GM19023 (cell line): ENCODE results near the gene PKNOX2.
A peak's percentile ranks its signal among the peaks of the same experiment; 100 is the strongest.

ENCODE experiments used
- ATAC-seq: cut with Tn5 transposase; IDR thresholded peaks from one replicate; pipeline ENCODE4 v1.9.1; 2021; ENCODE audit warnings: mild to moderate bottlenecking, moderate library complexity; ENCODE audit not compliant: unreplicated experiment

PKNOX2 gene

GRCh38 chr11:125164422-125165110 is at the start of gene PKNOX2:
Gene PKNOX2 (plus strand): TSS chr11:125164751. CDS start chr11:125351306, 186,555 bp downstream.
- ATAC-seq, result peak; percentile 55

DNA sequence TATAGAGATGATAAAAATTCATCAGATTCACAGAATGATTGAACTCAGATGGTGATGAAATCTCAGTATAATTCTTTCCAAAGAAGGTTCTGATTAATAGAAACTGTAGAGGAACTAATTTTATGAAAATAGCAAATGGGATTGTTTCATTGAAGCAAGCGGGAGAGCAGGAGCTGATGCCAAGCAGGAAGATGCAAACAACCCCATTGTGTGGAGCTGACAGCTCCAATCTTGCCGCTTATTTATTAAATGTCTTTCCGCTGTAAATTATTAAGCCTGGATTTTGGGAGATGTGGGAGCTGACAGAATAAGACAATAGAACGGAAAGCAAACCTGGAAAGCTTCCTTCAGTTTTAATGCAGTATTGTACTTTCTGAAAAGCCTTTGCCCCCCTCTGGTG is 47.1 kb upstream of the PKNOX2 start:
- no peak for ATAC-seq

GRCh38 chr11:125123194-125123946 is 41.2 kb upstream of the PKNOX2 start:
- no peak for ATAC-seq

- ATAC-seq, result no peak
Observed at GRCh38 chr11:125123947-125124617, 40.5 kb upstream of the PKNOX2 start.

DNA sequence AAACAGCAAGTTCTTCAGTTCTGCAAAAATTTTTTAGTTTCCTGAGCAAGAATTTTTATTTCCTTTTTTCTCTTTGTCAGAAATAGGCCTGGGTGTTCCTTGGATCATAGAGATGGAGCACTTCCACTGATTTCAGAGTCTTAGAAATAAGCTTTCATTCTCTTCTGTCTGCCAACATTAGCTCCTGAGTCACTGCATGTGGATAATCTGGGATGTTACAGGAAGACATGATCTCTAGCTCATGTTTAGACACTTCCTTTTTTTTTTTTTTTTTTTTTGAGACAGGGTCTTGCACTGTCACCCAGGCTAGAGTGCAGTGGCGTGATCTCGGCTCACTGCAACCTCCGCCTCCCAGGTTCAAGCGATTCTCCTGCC is 39.9 kb upstream of the PKNOX2 start:
- no peak for ATAC-seq

- ATAC-seq, result no peak
Observed at GRCh38 chr11:125128450-125128849, 36.1 kb upstream of the PKNOX2 start.

GRCh38 chr11:125129316-125129993 is 35.1 kb upstream of the PKNOX2 start:
- ATAC-seq, result no peak

GRCh38 chr11:125132071-125132470 is 32.5 kb upstream of the PKNOX2 start:
- no peak for ATAC-seq

DNA sequence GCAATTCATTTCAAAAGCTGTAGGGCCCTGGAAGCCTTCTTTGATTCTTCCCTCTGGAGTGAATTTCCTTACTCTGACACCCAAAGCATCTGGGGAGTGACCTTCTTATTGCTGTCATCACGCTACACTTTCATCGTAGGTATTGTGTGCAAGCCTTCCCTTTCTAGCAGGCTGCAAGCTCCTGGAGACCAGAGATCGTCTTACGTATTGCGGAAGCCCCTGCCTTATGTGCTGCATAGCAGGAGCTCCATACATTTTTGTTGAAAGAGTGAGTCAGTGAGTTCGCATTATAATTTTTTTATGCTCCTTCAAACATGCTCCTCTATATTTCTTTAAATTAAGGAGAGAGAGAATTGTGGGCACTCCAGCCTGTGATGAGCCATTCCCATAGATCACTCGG is 32.0 kb upstream of the PKNOX2 start:
- ATAC-seq, result no peak

DNA sequence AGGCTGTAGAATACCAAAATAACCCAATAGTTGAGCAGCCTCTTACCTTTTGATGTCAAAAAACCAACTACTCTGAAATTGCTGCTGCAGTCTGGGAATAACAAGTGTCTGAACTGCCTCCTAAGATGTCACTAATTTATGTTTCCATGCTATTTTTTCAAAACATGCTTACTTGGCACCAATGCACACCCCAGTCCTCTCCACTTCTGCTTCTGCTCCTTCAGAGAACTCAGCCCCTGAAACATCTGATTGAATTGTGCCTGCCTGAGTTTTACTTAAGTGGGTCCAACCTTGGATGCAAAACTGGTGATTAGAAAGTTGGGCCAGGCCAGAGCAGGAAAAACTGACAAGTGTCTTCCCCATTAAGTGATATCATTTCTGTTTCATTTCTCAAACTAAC is 28.6 kb upstream of the PKNOX2 start:
- ATAC-seq, result no peak

- no peak for ATAC-seq
Observed at GRCh38 chr11:125138966-125139365, 25.6 kb upstream of the PKNOX2 start.

- no peak for ATAC-seq
Observed at GRCh38 chr11:125139778-125140177, 24.8 kb upstream of the PKNOX2 start.

DNA sequence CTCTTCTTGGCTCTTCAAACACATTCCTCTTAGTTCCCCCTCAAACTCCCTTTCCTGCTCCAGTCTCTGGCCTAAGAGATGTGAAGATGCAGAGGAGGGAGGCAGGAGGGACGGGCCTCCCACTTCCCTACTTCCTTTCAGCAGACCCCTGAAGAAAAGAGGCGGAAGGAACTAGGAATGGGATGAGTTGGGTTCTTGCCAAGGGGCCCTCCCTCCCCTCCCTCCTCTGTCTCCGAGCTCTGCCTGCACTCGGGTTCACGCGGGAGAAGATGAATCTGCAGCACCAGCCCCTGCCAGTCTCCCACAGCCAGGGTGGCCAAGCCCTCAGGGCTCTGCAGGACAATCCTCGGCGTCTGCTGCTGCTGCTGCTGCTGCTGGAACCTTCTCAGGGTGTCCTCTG is 24.3 kb upstream of the PKNOX2 start:
- no peak for ATAC-seq

GRCh38 chr11:125141178-125141577 is 23.4 kb upstream of the PKNOX2 start:
- no peak for ATAC-seq

DNA sequence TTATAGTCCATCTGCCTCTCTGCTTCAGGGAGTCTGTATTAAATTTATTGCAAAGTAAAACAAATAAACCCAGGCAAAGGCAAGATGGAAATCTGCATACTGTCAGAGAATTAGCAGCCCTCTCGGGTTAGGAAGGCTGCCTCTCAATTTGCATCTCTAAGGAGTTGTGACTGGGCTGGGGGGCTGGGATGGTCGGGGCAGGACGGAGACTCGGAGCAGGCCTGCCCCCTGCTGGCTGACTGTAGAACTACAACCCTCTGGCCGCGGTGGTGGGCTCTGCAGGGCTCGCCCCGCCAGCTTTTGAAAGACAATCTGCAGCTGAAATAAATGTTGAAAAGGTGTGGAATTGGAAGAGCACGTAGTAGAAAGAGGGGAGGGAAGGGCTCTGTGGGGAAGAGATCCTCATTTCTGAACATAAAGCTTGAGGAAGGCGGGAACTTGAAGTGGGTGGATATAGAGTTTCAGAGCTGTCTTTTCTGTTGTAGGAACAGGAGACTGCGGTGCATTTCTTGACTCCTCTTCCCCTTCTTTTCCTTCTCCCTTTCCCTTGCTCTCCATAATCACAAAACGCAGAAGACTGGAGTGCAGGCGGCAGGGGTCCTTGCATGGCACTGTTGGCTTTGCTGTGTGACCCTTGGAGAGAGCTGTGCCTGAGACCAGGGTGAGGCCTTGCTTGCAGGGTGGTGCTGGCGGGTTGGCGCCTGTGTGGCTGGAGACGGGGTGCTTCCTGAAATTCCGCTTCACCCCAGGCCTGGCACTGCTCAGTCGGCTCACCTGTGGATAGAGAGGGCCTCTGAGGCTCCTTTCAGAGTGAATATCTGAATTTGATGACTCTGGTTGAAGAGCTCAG is 22.6 kb upstream of the PKNOX2 start:
- ATAC-seq, result peak; percentile 88

GRCh38 chr11:125146232-125146631 is 18.3 kb upstream of the PKNOX2 start:
- ATAC-seq, result no peak

GRCh38 chr11:125147280-125147679 is 17.3 kb upstream of the PKNOX2 start:
- no peak for ATAC-seq

GRCh38 chr11:125148011-125148410 is 16.5 kb upstream of the PKNOX2 start:
- ATAC-seq, result no peak

GRCh38 chr11:125148743-125149142 is 15.8 kb upstream of the PKNOX2 start:
- ATAC-seq, result no peak

GRCh38 chr11:125153837-125154236 is 10.7 kb upstream of the PKNOX2 start:
- no peak for ATAC-seq
